Measurements from ENCODE around the gene ZDHHC4. TPM values are rescaled to one million over a fixed set of nuclear protein-coding genes. Genes with fewer than 3 reads are reported as not detected.

Gene ZDHHC4
- total and polyA plus RNA-seq, 2 of the 13 experiments (the other 11 are each of a cell fraction or from before 2014, with no cell fraction given) = 83.2 to 188 TPM

DNA sequence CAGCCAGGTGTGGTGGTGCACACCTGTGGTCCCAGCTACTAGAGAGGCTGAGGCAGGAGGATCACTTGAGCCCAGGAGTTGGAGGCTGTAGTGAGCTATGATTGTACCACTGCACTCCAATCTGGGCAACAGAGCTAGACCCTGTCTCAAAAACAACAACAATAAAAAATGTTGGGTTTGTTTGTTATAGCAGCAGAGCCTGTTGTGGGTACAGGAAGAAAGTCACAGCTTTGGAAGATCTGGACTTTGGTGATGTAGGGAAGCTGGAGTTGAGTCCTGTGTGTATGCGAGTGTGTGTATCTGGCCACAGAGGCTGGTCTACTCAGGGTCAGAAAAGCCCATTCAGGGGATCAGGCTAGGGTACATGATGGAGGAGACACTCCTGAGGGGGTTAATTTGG is 29.9 kb upstream of the ZDHHC4 start:
- POLR2A ChIA-PET = no interaction called here
- Histone ChIP-seq H3K27me3 (ENCODE audit: control insufficient read depth in 1 of 2, insufficient read depth in 2 of 2, low read length in 2 of 2) (peaks cover 2 to 5% of the 10 kb centered on the region in 2 experiments; a peak in 1 of 5 replicates), H4K20me1 (ENCODE audit: insufficient read depth, low read length) (no peaks in the 10 kb centered on the region), H2AFZ (ENCODE audit: low read length) (no peak overlapping the region), H3K4me3 (replicated peaks in 1 of 3; ENCODE audit: insufficient read depth in 1 of 3, low read depth in 2 of 3, low read length in 3 of 3) (no peak overlapping the region), H3K27ac (ENCODE audit: extremely low read length, insufficient read depth, low read length) (no peak overlapping the region), H3K4me1 (ENCODE audit: insufficient read depth, low read length) (peaks cover 35% of the 10 kb centered on the region), H3K36me3 (replicated peaks in 1 of 2; ENCODE audit: control insufficient read depth in 1 of 2, insufficient read depth in 2 of 2, low read length in 2 of 2) (no peaks in the 10 kb centered on the region), H3K9me3 (ENCODE audit: low read length) (no peaks in the 10 kb centered on the region), H3K9ac (ENCODE audit: insufficient read depth, low read depth, low read length) (no peak overlapping the region), H3K4me2 (ENCODE audit: low read depth, low read length) (no peak overlapping the region), H3K79me2 (ENCODE audit: insufficient read depth, low read length) (no peaks in the 10 kb centered on the region)
- 94% methylated on average over 1 of the region's 1 CpG for WGBS (ENCODE audit: low lambda C conversion rate)
- BruUV-seq (replicated peaks) = no TSS peak
- no peak for DNase-seq (ENCODE audit: low spot score)
- no peak for TF ChIP-seq AHDC1 (CRISPR knock-in tag; IDR thresholded peaks at IDR 0.05; ENCODE audit: borderline replicate concordance)
- TF ChIP-seq NFATC3 (CRISPR knock-in tag; IDR thresholded peaks at IDR 0.05) = no peak
- no peak for TF ChIP-seq ZNF772 (CRISPR knock-in tag; IDR thresholded peaks at IDR 0.05)
- TF ChIP-seq ZNF12 (CRISPR knock-in tag; IDR thresholded peaks at IDR 0.05) = peak; percentile 93; the same call in 1 of the 2 replicates
- TF ChIP-seq ATM (IDR thresholded peaks at IDR 0.05; ENCODE audit: borderline replicate concordance) = no peak
- TF ChIP-seq ZSCAN31 (CRISPR knock-in tag; IDR thresholded peaks at IDR 0.05; ENCODE audit: low read depth) = no peak
- TF ChIP-seq, protein P1, sequence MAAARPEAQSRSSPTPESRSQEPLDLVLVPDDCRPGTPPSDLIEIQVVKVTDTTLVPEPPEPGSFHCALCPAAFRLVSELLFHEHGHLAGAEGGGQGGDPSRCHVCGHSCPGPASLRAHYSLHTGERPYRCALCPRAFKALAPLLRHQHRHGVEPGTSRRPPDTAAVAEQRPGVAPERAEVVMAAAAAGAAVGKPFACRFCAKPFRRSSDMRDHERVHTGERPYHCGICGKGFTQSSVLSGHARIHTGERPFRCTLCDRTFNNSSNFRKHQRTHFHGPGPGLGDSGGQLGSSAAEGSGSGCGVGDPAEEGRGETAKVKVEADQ (CRISPR knock-in tag; IDR thresholded peaks at IDR 0.05; ENCODE audit: borderline replicate concordance) = no peak
- in situ Hi-C loops (cut with HindIII; ENCODE audit: extremely low pct_ligation_motif_present, low pct_unique_long_range_greater_than_20kb) = no loop called here
- no peak for FAIRE-seq
- intact Hi-C loops (cut with micrococcal nuclease; ENCODE audit: unreplicated experiment) = no loop called here
- no peak for ATAC-seq
- CTCF ChIA-PET (ENCODE audit: low intra/inter-chr PET ratio, low total read pairs) = no interaction called here
